Endothelial cell of umbilical vein (primary cell): ENCODE results near the gene PIK3C3. TPM values are rescaled to one million over a fixed set of nuclear protein-coding genes. Genes with fewer than 3 reads are reported as not detected.

Experiments
- BruUV-seq: library from RNA; stranded (reverse); fragments of 400-500 nt; replicated peaks from 2 replicates; lab custom pipeline; 2021; lab: Mats Ljungman, UMichigan
- CTCF ChIA-PET: fragments of 300-600, 350-600 bp; sonication (Branson Sonifier 250); formaldehyde crosslinking; loops from one replicate; lab custom pipeline; 2021; ENCODE audit warnings: antibody characterized with exemption, inconsistent platforms; lab: Charles Lee
- POLR2A ChIA-PET: fragments of 300-600, 350-600 bp; sonication (Branson Sonifier 250); formaldehyde crosslinking; loops from one replicate; lab custom pipeline; 2021; ENCODE audit warnings: antibody characterized with exemption, inconsistent platforms; lab: Charles Lee
- DNase-seq: peaks from one replicate; pipeline ENCODE4 v3.0.0-alpha.2; 2011; ENCODE audit warnings: low read depth, low spot score
- FAIRE-seq: peaks from 2 replicates; lab custom pipeline; 2011; peaks lifted over from hg19 to GRCh38; lab: Jason Lieb, UNC
- H2AFZ ChIP-seq: 2 replicates; pipeline ENCODE4 v1.6.0; 2012; ENCODE audit warnings: low read depth, low read length, control low read depth, inconsistent platforms
- H3K27ac ChIP-seq: 2 replicates; pipeline ENCODE4 v1.5.1; 2011; ENCODE audit warnings: low read depth, mild to moderate bottlenecking, control low read depth, low read length, moderate library complexity; ENCODE audit not compliant: insufficient read depth
- H3K27me3 ChIP-seq, 2 experiments: 2 replicates each; pipeline versions ENCODE4 v1.6.0 to v1.6.1; 2011; ENCODE audit warnings: low read length in 2 of 2, mixed read lengths in 1 of 2; ENCODE audit not compliant: control insufficient read depth in 2 of 2, insufficient read depth in 2 of 2
- H3K36me3 ChIP-seq, 2 experiments: 2 replicates in 1 of 2; 3 replicates in 1 of 2; pipeline ENCODE4 v1.5.1; 2011; ENCODE audit warnings: low read length in 2 of 2, mild to moderate bottlenecking in 1 of 2, moderate library complexity in 1 of 2; ENCODE audit not compliant: control insufficient read depth in 2 of 2, insufficient read depth in 2 of 2; ENCODE audit errors: extremely low read depth in 1 of 2
- H3K4me1 ChIP-seq: 3 replicates; pipeline ENCODE4 v1.5.1; 2011; ENCODE audit warnings: mild to moderate bottlenecking, low read length; ENCODE audit not compliant: control insufficient read depth, insufficient read depth; ENCODE audit errors: extremely low read depth
- H3K4me2 ChIP-seq: 2 replicates; pipeline ENCODE4 v1.6.1; 2011; ENCODE audit warnings: low read length, control low read depth, mixed read lengths; ENCODE audit not compliant: insufficient read depth
- H3K4me3 ChIP-seq, 3 experiments: fragments of 200-600 bp in 1 of 3; sonication (generic), shearing (Covaris generic) in 1 of 3; replicated peaks in 1 of 3; 2 replicates each; pipeline ENCODE4 v1.5.1; 2011 to 2016; ENCODE audit warnings: control low read depth in 3 of 3, low read length in 3 of 3, mild to moderate bottlenecking in 2 of 3, inconsistent platforms in 1 of 3, low read depth in 1 of 3, moderate library complexity in 1 of 3; ENCODE audit not compliant: insufficient read depth in 1 of 3
- H3K79me2 ChIP-seq: 2 replicates; pipeline ENCODE4 v1.6.0; 2012; ENCODE audit warnings: low read length, inconsistent platforms; ENCODE audit not compliant: control insufficient read depth, insufficient read depth
- H3K9ac ChIP-seq: replicated peaks from 2 replicates; pipeline ENCODE3; 2011; ENCODE audit warnings: low read length, control low read depth; ENCODE audit not compliant: insufficient read depth; ENCODE audit errors: extremely low read depth
- H3K9me1 ChIP-seq: replicated peaks from 3 replicates; pipeline ENCODE4 v1.6.0; 2011; ENCODE audit warnings: mild to moderate bottlenecking, low read length; ENCODE audit not compliant: control insufficient read depth, insufficient read depth; ENCODE audit errors: extremely low read depth
- H3K9me3 ChIP-seq: replicated peaks from 2 replicates; pipeline ENCODE4 v1.5.1; 2012; ENCODE audit warnings: low read length, inconsistent platforms; ENCODE audit not compliant: control insufficient read depth, insufficient read depth
- H4K20me1 ChIP-seq: replicated peaks from 2 replicates; pipeline ENCODE3; 2011; ENCODE audit warnings: mild to moderate bottlenecking, low read length; ENCODE audit not compliant: control insufficient read depth, insufficient read depth; ENCODE audit errors: extremely low read depth
- EZH2 ChIP-seq: IDR thresholded peaks from 2 replicates; pipeline ENCODE4 v1.6.1; 2012; ENCODE audit warnings: borderline replicate concordance, low read depth, mild to moderate bottlenecking, moderate library complexity, low read length, inconsistent platforms; ENCODE audit not compliant: severe bottlenecking
- FOS ChIP-seq: IDR thresholded peaks from 2 replicates; pipeline ENCODE4 v1.6.1; 2011; ENCODE audit warnings: mild to moderate bottlenecking, low read length, moderate library complexity, borderline replicate concordance; ENCODE audit not compliant: insufficient read depth
- GATA2 ChIP-seq: IDR thresholded peaks from 2 replicates; pipeline ENCODE4 v1.7.0; 2011; ENCODE audit warnings: low read depth, mild to moderate bottlenecking, moderate library complexity, mixed read lengths, low read length; ENCODE audit not compliant: insufficient read length, insufficient read depth
- JUN ChIP-seq: IDR thresholded peaks from 2 replicates; pipeline ENCODE4 v1.6.1; 2011; ENCODE audit warnings: borderline replicate concordance, low read depth; ENCODE audit not compliant: insufficient read length, insufficient read depth
- MYC ChIP-seq: IDR thresholded peaks from one replicate; pipeline ENCODE4 v1.6.1; 2011; ENCODE audit warnings: mild to moderate bottlenecking, low read depth, low read length
- POLR2A ChIP-seq: IDR thresholded peaks from 2 replicates; pipeline ENCODE4 v1.6.1; 2012; ENCODE audit warnings: low read depth, mild to moderate bottlenecking, control low read depth, low read length
- POLR2AphosphoS5 ChIP-seq: IDR thresholded peaks from 2 replicates; pipeline ENCODE4 v1.6.1; 2012; ENCODE audit warnings: low read depth, mild to moderate bottlenecking, control low read depth, low read length, moderate library complexity; ENCODE audit not compliant: insufficient read depth
- dilution Hi-C: fragments of 300-500 bp; cut with MboI; formaldehyde crosslinking; loops from one replicate; pipeline ENCODE4 v1.15.0; 2019; ENCODE audit warnings: low sequenced_read_pairs; ENCODE audit not compliant: extremely low pct_ligation_motif_present
- intact Hi-C: fragments of 100-400 bp; cut with micrococcal nuclease; formaldehyde crosslinking; loops from one replicate; pipeline ENCODE4 v1.10.0; 2022
- polyA plus RNA-seq, 4 experiments: library from polyadenylated mRNA; depleted of rRNA in 3 of 4; stranded (reverse) in 3 of 4; unstranded in 1 of 4; fragments of >200 nt; gene quantifications; 2 replicates each; pipeline versions ENCODE4 v1.2.1 to v1.2.3, GENCODE V29; 2011 to 2012; ENCODE audit warnings: missing spikeins in 1 of 4
- total RNA-seq: library from RNA; stranded (reverse); gene quantifications from 2 replicates; pipeline ENCODE4 v1.2.3, GENCODE V29; 2021
- TF ChIP-seq, protein P1 (sequence below), 2 donors: IDR thresholded peaks; 1 replicate in 1 of 2; 2 replicates in 1 of 2; pipeline ENCODE4 v1.5.1; 2011; ENCODE audit warnings: low read length in 2 of 2, mild to moderate bottlenecking in 2 of 2, moderate library complexity in 2 of 2, control low read depth in 1 of 2, inconsistent platforms in 1 of 2, low read depth in 1 of 2; ENCODE audit not compliant: insufficient read depth in 1 of 2; ENCODE audit errors: extremely low read depth in 1 of 2
- TF ChIP-seq, protein P2 (sequence below): IDR thresholded peaks from 2 replicates; pipeline ENCODE4 v1.6.1; 2011; ENCODE audit not compliant: insufficient read depth, insufficient read length

The PIK3C3 gene
- total and polyA plus RNA-seq, 2 donors (not counting 3 experiments of a cell fraction or from before 2014, with no cell fraction given): 19.5 to 47.3 TPM

DNA sequence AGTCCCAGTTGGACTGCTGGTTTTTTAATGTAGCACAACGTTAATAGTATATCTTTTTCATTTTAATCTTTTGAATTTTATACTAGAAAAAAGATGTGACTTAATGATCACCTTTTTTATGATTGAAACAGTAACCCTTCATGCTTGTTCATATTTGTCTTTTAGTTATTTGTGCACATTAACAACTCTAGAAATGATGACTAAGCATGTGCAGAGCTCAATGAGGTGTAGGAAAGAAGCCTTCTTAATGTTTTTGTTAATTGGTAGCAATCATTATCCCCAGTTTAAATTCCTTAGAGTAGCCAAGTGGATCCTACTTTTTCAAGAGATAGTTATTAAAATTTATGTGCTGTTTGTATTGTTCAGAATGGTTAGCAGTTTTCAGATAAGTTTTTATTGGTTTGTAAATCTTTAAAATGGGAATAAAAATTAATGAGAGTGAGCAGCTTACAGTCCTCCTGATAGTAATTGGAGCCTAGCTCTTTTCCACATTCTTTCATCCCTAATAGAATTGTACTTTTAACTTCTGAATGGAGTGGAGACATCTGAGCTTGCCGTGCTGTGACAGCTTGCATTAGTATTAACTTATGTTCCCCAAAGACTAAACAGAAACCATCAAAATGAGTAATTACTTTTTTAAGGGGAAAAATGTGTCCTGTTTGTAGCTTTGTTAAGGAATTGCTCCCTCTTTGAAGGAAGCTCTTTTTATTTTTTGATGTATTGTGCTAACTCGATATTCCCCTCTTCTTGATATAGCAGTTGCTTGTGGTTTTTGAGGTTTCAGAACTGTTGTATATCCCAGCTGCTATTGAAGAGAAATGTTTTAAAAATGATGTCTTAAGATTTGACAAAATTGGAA is 17.3 kb downstream of the PIK3C3 start:
- Histone ChIP-seq H2AFZ (no peak overlapping the region), H3K36me3 (peaks cover 3% of the 10 kb centered on the region in 2 experiments), H3K4me1 (no peaks in the 10 kb centered on the region), H4K20me1 (no peaks in the 10 kb centered on the region), H3K9ac (no peak overlapping the region), H3K9me1 (no peaks in the 10 kb centered on the region), H3K4me3 (no peak overlapping the region), H3K4me2 (no peak overlapping the region), H3K27me3 (no peaks in the 10 kb centered on the region), H3K9me3 (no peaks in the 10 kb centered on the region), H3K79me2 (peaks cover 5% of the 10 kb centered on the region), H3K27ac (no peak overlapping the region)
- no peak for DNase-seq
- CTCF ChIA-PET: interaction anchor here (1.1 to 1.9 kb wide), 2 partner anchors 46 to 56 kb away, joined by 3 to 6 read pairs; no protein-coding TSS in a partner anchor
- BruUV-seq: no TSS peak
- dilution Hi-C loops (no loop called here), intact Hi-C loops (no loop called here)
- TF ChIP-seq FOS (no peak), JUN (no peak), MYC (no peak), POLR2AphosphoS5 (no peak), GATA2 (no peak), EZH2 (no peak), POLR2A (no peak)
- TF ChIP-seq, protein P1, sequence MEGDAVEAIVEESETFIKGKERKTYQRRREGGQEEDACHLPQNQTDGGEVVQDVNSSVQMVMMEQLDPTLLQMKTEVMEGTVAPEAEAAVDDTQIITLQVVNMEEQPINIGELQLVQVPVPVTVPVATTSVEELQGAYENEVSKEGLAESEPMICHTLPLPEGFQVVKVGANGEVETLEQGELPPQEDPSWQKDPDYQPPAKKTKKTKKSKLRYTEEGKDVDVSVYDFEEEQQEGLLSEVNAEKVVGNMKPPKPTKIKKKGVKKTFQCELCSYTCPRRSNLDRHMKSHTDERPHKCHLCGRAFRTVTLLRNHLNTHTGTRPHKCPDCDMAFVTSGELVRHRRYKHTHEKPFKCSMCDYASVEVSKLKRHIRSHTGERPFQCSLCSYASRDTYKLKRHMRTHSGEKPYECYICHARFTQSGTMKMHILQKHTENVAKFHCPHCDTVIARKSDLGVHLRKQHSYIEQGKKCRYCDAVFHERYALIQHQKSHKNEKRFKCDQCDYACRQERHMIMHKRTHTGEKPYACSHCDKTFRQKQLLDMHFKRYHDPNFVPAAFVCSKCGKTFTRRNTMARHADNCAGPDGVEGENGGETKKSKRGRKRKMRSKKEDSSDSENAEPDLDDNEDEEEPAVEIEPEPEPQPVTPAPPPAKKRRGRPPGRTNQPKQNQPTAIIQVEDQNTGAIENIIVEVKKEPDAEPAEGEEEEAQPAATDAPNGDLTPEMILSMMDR (IDR thresholded peaks at IDR 0.05; ENCODE audit: extremely low read depth in 1 of 2, insufficient read depth in 1 of 2, low read depth in 1 of 2, low read length in 2 of 2): no peak
- TF ChIP-seq, protein P2, sequence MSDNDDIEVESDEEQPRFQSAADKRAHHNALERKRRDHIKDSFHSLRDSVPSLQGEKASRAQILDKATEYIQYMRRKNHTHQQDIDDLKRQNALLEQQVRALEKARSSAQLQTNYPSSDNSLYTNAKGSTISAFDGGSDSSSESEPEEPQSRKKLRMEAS: no peak
- no peak for FAIRE-seq
- POLR2A ChIA-PET: no interaction called here
